HG03460 (cell line): ENCODE measurements around the gene GPR153.
"Not testable (repeated sequence)": the region's sequence is repeated elsewhere in the genome, so short reads cannot be mapped to it uniquely, and the experiment has no call there.

Source experiments
- ATAC-seq: cut with Tn5 transposase; IDR thresholded peaks from one replicate; pipeline ENCODE4 v1.9.1; 2021; ENCODE audit not compliant: unreplicated experiment

The GPR153 gene

DNA sequence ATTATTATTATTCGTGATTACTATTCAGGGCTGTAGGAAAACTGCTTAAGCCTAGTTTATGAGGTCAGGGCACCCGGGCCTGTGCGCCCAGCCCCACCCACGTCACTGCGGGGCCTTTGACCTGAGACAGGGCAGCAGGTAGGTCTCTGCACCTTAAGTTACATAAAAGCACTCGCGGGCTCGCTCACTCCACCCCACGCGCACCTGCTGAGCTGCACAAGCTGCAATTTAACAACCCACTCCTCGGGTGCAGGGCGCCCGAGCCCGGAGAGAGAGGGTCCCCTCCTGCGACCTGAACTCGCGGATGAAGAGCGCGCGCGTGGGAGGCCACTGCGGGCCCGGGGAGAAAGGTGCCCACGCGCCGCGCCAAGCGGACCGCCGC lies 25.6 kb downstream of the GPR153 start:
- ATAC-seq = no peak

DNA sequence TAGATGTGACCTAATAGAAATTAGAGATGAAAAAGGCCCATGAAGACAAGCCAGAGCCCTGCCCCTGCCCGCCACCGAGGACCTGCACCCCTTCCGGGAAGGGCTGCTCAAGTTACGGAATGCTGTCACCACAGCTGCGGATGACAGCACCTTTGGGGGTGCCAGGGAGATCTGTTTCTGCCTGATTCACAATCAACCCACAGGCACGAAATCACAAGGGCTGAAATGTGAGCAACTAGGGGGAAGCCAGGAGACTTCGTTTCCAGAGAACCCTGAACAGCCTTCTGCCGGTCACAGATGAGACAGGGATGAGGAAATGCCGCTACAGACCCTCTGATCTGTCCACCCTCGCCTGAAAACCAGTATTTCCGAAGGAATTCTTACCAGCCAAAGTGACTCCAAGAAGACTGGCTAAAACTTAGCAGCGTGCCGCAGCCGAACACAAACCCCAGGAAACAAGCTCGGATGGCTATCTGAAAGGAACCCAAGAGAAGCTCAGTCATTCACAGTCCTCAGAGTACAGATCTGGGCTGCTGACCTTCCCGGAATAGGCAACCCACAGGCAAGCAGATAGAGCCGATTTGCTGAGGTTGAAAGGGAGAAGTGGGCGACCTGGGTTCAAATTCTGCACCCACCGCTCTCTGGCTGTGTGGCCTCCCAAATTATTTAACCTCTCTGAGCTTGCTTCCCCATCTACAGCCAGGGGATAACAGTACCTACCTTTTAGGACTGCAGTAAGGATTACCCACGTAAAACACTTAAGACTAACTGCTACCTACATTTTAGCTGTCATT lies 26.2 kb downstream of the GPR153 start:
- no peak for ATAC-seq

DNA sequence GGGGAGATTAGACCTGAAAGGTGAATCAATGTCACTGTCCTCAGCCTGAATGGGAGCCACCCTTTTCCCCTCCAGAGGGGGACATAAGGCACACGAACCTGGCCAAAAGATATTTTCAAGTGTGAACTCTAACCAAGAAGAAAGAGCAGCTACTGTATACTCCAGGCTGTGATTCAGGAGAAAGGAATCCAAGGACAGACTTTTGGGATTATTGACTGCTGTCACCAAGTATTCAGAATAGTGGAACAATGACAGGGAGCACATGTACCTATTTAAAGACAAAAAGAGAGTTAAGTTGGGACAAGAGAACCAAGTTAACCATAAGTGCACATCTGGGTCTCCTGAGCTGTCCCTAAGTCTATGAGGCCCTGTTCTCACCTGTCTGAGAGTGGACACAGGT lies 27.5 kb downstream of the GPR153 start:
- no peak for ATAC-seq

DNA sequence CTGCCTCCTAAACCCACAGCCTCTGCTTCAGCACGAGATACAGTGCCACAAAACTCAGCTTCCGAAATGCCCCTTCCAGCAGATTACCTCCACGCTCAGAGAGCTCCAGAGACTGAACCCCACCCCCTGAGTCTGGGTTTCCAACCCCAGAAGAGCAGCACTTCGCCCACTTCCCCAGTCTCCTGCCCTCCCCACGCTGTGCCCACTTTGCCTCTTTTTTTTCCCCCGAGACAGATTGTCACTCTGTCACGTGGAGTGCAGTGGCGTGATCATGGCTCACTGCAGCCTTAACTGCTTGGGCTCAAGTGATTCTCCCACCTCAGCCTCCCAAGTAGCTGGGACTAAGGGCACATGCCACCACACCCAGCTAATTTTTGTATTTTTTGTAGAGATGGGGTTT lies 35.2 kb downstream of the GPR153 start:
- ATAC-seq = no peak

DNA sequence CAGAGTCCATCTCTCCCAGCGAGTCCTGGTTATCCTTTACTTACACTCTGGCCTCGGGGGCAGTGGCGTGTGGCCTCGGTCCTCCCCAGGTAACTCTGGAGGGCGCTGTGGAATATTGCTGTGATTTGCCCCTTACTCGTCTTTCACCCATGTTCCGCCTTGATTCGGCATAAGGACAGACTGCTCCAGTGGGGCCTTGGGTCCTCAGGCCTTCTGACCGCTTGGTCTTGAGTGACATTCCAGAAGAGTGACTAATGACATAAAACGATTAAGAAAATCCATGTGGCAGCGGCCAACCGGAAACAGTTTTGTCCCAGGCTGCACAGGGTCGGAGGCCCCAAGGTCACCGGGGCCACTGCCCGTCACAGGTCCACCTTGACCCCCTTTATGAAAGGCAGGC lies 36.2 kb downstream of the GPR153 start:
- no peak for ATAC-seq

DNA sequence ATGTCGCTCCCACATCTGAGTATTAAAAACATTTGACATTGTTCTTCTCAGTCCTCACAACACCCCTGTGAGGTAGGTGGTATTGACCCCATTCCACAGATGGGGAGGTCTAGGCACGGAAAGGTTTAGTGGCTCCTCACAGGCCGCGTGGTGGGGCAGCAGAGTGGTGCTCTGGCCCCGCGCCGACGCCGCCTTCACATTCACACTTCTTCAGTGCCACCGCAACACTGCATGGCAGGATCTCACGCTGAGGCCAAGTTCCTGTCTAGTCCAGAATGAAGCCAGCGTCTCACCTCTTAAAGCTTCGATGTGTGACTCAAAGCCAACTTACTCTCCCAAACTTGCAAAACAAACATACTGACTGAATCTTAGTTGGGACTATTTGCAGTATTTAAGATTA lies 37.3 kb downstream of the GPR153 start:
- ATAC-seq = no peak

DNA sequence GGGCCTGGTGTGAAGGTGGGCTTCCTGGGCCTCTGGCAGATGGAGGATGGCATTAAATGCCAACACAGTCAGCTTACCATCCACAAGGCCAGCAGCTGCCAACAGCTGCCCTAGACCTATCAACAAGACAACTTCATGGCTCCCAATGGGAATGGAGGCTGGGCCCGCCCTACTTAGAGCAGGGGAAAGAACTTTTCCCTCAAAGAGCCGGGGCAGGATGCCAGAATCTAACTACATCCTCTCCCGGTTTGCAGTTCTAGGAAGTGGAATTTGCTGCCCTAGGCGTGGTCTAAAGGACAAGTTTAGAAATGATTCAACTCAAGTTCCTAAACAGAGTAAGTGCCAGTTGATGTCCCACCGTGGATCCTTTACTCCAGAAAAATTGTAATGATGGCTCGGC lies 38.3 kb downstream of the GPR153 start:
- ATAC-seq = no peak

DNA sequence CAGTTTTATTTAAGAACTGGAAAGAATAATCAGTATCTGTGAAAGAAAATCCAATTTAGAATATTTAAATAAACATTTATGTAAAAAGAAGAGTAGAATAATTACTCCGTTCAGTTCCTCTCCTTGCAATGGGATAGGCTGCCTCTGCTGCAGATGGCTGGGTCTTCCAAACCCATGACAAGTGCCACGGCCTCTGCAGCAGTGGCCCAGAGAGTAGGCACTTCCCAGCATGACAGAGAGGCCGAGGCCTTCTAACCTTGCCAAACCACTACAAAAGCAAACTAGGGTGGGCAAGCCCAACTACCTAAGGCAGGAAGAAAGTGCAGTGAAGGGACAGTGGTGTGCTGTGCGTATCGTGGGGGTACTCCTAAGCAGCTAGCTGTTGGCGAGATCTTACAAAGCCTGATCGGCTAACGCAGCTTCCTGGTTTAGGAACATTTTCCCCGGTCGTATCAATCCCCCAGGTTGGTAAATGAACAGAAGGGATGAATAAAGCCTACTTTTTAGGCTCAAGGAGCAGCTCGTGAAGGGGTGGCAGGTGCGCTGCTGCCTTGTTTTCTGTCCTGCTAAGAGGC lies 39.6 kb downstream of the GPR153 start:
- ATAC-seq = no peak

DNA sequence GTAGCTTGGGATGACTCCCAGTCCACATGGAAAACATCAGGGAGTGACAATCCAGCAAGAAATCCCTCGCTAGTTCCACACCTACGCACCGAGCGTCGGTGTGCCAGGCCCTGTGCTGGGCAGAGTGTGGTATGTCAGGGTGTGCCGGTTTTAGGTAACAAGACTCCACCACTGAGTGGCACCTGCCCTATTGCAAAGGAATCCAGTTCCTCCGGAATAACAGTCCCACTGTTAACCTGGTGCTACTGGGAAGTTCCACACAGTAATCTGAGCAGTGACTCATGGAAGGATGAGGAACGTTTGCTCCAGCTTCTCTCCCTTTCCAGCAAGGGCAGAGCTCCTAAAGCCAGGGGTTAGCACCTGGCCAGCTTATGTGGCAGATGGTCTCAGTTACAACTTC lies 40.7 kb downstream of the GPR153 start:
- no peak for ATAC-seq

DNA sequence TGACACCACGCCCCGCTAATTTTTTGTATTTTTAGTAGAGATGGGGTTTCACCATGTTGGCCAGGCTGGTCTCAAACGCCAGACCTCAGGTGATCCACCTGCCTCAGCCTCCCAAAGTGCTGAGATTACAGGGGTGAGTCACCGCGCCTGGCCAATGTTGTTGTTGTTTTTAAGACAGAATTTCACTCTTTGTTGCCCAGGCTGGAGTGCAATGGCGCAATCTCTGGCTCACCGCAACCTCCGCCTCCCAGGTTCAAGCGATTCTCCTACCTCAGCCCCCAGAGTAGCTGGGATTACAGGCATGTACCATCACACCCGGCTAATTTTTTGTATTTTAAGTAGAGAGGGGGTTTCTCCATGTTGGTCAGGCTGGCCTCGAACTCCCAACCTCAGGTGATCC lies 41.3 kb downstream of the GPR153 start:
- ATAC-seq = not testable (repeated sequence)

DNA sequence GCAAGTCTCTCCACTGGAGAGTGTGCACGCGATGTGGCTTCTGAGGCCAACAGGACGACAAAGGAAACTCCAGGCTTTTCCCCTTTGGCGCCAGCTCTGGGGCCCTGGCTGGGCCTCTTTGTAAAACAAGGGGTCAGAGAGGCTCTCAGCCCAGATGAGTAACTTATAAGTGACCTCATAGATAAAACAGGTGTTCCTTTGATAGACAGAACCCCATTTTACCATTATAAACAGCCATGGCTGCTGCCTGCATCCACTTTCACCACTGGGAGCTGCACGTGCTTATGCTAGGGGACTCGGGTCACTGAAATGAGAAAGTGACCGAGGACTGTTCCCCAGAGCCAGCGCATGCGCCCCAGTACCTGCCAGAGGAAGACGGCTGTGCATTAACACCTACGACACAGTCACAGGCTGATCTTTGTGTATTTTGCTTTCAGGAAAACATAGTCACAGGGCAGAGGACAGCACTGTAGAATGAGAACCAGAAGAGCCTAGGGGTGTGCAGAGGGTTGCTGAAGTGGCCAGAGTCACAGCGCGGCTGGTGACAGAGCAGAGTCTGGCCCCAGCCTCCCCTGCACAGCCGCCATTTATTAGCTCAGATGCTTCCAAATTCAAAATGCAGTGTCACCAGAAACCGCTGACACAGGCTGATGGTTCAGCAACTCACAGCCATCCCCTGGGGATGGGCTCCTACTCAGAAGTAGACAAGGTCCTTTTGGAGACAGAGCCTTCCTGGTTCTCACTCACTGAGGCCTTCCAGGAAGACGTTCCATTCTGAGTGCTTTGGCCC lies 42.3 kb downstream of the GPR153 start:
- no peak for ATAC-seq

DNA sequence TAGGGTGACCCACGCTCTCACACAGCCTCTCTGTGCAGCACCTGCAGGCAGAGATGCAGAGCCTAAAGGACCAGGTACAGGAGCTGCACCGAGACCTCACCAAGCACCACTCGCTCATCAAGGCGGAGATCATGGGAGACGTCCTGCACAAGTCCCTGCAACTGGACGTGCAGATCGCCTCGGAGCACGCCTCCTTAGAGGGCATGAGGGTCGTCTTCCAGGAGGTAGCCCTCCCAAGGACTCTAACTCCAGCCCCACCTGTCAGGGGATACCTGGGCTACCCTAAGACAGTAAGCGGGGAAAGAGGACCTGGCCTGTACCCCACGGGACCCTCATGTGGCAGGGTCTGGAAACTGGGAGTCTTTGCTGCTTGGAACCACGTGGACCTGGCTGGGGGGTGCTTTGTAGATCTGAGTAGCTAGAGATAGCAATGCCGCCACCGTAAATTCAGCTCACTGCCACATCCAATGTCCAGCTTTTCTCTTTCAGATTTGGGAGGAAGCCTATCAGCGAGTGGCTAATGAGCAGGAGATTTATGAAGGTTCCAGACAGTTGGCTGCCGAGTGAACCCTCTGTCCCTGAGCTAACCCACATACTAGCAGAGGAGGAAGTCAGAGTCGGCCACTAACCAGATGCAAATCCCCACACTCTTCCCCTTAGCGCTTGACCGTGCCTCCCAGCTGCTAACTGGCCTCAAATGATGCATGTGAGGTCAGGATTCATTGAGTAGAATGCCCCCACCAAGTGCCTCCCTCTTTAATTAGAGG lies 48.5 kb downstream of the GPR153 start:
- ATAC-seq = no peak

DNA sequence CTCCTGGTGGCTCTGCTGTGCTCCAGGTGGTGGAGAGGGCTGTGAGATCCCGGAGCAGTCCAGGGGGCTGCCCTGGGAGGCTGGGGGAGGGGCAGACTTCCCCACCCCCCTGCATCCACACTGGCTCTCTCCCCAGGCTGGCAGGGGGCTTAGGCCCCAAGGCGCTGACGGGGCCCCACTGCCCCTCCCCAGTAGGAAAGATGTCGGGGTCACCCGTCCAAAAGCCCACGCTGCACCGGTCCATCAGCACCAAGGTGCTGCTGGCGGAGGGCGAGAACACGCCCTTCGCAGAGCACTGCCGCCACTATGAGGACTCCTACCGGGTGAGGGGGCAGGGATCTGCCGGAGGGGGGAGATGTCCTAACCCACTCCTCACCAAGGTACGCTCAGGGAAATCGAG lies 49.2 kb downstream of the GPR153 start:
- ATAC-seq = no peak

DNA sequence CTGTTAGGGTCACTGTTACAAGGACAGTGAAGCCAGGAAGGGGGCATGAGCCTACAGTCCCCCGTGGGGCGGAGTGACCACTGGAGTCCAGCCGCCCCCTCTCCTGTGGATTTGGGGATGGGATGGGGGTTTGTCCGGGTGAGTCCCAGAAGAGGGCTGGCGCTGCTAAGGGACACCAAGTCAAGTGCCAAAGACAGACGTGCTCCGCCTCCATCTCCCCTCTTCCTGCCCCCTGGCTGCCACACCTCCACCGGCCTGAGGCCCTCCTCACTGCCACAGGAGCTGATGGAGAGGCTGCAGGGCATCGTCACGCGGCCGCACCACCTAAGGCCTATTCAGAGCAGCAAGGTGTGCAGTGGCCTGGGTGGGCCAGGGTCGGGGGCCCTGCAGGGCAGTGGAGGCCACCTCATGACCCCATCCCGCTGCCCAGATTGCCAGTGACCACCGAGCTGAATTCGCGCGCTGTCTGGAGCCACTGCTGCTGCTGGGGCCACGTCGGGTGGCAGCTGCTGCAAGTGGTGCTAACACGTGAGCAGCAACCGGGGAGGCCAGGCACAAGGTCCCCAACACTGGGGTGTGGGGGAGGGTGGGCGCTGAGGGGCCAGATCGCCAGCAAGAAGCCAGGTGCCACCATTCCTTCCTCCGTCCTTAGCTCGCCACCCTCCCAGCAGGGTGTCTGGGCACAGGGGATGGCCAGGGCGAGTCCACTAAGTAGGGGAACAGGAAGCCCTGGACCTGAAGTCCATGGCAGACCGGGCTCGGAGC lies 50.1 kb downstream of the GPR153 start:
- no peak for ATAC-seq

DNA sequence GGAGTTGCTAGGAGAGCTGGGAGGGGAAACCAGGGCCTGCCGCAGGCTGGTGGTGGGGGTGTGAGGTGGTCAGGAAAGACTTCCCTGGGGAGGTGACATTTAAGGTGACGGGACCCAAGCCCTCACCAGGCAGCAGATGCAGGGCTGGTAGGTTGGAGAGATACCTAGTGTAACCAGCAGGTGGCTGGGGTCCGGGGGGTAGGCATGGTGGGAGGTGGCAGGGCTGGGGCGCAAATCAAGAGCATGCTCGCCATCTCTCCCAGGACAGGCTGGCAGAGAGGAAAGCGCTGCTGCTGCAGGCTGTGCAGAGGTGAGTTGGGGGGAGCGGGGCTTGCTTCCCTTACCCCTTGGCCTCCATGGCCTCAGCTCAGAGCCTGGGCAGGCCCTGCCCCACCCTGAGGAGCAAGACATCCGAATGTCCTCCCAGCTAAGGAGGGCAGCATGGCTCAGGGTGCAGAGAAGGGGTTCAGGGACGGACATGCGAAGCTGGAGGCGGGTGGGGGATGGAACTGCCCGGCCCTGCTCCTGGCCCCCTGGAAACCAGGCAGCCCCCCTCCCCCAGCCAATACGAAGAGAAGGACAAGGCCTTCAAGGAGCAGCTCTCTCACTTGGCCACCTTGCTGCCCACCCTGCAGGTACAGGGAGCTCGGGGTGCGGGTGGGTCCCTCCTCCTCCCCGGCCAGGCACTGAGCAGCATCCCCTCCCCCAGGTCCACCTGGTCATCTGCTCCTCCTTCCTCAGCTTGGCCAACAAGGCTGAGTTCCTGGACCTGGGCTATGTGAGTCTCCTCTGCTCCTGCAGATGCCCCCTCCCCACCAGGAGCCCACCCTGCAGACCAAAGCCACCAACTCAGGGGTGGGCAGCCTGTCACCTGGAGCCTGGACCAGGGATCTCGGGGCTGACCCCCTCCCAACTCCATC lies 51.0 kb downstream of the GPR153 start:
- ATAC-seq = no peak

DNA sequence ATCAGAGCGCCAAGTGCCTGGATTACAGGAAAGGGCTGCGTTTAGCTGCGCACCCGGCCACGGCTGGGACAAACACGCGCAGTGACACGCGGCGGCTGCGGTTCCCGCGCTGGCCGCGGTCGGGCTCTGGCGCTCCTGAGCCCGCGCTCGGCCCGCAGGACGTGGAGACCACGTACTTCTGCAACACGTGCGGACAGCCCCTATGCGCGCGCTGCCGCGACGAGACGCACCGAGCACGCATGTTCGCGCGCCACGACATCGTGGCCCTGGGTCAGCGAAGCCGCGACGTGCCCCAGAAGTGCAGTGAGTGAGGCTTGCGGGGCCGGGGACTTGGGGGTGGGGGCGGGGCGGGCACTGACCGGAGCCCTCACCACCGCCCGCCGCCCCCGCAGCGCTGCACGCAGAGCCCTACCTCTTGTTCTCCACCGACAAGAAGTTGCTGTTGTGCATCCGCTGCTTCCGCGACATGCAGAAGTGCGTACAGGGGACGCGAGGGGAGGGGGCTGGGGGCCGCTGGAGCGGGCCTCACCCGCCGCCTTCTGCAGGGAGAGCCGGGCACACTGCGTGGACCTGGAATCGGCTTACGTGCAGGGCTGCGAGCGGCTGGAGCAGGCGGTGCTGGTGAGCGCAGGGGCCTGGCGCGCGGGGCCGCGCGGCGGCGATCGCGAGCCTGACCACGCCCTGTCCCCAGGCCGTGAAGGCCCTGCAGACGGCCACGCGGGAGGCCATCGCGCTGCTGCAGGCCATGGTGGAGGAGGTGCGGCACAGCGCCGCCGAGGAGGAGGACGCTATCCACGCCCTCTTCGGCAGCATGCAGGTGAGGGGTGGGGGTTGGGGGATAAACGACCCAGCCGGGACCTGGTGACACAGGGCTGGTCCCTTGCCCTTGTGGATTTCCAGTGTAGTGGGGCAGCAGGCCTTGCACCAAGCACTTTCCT lies 51.9 kb downstream of the GPR153 start:
- no peak for ATAC-seq

DNA sequence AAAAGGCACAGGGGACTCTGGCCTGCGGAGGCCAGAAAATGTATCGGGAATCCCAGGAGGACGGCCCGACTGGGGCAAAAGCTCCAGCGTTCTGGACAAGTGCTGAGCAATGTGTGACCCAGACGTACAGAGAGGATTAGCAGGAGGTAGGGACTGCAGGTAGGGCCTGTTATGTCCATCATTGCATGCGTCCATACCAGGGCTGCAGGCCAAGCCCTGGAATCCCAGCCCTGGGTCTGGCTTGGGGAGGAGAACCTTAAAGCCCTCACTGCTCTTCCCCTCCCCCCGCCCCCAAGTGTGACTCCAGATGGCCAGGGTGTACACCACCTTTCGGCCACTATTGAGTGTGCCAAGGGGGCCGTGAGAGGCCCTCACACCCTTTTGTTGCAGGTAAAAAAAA lies 53.0 kb downstream of the GPR153 start:
- no peak for ATAC-seq

DNA sequence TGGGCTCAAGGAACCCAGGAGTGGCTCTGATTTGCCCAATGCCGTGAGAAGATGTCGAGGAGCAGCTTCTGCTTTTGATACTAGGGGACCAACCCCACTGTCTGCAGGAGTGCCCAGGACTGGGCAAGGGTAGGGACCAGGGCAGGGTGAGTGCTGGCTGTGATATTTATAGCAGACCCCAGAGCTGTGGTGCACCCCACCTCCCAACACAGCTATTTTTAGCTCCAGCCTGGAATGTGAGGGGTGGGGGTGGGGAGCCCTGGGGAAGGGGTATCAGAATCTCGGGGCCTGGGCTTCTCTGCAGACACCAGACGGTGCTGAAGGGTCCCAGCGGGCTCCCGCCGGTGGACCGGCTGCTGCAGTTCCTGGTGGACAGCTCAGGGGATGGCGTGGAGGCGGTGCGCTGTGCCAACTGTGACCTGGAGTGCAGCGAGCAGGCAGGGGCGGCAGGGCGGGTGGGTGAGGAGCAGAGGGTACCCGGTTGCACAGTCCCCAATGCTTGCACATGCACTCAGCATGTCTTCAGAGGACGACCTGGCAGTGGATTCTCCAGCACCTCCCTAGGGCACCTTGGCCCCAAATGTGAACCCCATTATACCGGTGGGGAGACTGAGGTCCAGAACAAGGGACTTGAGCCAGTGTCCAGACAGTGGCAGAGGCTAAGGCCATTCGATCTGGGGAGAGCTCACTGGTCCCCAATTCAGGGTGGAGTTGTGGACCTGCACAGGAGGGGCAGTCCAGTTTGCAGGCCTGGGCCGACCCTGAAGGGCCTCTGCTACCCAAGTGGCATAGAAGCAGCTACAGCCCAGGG lies 53.6 kb downstream of the GPR153 start:
- ATAC-seq = no peak
